GM12874 (cell line): ENCODE data around the gene ALDH1L1.

Experiments used
- TF ChIP-seq, protein P1 (sequence below): IDR thresholded peaks from 2 replicates; pipeline ENCODE4 v1.5.1; 2011; ENCODE audit warnings: low read depth, mild to moderate bottlenecking, control low read depth, low read length, moderate library complexity; ENCODE audit not compliant: insufficient read depth

ALDH1L1 gene

DNA sequence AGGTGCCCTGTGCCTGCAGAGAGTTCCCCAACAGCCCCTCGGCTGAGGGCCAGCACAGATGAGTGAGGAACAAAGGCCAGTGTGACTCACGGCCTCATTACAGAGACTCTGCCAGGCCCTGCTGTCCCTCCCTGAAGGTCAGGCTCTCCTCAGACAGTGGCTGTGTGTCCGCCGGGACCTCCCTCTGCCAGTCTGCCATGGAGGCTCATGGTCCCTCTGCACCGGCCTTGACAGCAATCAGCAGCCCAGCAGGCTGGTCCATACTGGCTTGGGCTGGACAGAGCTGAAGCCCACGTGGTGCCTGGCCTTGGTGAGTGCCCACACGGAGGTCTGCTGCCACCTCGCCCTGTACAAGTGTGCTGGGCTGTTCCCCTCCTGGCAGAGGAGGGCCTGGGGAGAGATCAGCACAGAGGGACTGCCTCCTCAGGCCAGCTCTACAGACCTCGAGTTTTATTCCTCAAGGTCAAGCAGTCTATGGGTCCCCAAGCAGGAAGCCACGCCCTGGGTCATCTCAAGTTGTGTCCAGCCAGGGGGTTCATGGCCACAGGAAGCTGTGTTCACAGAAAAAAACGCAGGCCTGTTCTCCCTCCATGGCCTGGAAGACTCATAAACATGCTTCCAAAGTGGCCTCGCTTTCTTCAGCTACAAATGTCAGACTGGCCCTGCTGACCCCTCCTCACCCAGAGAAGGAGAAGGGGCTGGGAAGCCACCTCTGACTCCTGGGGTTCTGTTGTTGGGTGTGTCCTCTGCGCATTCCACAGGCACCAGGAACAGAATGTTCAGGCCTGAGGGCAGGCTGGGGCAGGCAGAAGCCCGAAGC, 123.5 kb downstream of the ALDH1L1 start:
- TF ChIP-seq, protein P1, sequence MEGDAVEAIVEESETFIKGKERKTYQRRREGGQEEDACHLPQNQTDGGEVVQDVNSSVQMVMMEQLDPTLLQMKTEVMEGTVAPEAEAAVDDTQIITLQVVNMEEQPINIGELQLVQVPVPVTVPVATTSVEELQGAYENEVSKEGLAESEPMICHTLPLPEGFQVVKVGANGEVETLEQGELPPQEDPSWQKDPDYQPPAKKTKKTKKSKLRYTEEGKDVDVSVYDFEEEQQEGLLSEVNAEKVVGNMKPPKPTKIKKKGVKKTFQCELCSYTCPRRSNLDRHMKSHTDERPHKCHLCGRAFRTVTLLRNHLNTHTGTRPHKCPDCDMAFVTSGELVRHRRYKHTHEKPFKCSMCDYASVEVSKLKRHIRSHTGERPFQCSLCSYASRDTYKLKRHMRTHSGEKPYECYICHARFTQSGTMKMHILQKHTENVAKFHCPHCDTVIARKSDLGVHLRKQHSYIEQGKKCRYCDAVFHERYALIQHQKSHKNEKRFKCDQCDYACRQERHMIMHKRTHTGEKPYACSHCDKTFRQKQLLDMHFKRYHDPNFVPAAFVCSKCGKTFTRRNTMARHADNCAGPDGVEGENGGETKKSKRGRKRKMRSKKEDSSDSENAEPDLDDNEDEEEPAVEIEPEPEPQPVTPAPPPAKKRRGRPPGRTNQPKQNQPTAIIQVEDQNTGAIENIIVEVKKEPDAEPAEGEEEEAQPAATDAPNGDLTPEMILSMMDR, result no peak

DNA sequence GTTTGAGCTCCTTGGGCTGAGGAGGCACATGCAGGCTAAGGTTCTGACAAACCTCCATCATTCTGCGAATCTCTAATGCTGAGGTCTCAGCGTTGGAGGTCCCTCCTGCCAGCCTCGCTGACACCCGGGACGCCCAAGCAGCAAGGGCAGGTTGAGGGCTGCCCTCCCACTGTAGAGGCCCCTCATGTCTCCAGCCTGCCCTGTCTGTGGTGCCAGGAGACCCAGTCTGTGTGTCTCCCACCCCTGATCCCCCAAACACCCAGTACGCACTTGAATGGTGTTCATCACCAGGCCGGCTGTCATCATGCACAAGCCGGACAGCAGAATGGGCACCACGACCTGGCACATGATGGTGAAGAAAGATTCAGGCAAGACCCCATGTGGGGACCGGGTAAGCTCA, 124.3 kb downstream of the ALDH1L1 start:
- TF ChIP-seq, protein P1, result no peak

DNA sequence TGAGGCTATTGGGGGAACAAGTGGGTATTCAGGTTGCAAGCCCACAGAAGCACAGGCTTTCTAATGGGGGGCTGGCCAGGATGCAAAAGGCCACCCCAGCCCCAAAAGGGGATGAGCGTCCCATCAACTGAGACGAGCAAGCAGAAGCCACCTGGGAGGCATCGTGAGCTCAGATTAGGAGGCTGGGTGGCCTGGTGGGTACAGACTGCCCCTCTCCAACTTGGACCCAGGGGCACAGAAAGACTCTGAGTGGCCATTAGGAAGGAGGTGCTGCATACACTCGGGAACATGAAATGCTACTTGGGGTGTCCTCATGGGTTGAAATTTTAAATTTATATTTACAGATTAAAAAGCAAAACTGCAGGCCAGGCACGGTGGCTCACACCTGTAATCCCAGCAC, 125.5 kb downstream of the ALDH1L1 start:
- TF ChIP-seq, protein P1, result no peak

DNA sequence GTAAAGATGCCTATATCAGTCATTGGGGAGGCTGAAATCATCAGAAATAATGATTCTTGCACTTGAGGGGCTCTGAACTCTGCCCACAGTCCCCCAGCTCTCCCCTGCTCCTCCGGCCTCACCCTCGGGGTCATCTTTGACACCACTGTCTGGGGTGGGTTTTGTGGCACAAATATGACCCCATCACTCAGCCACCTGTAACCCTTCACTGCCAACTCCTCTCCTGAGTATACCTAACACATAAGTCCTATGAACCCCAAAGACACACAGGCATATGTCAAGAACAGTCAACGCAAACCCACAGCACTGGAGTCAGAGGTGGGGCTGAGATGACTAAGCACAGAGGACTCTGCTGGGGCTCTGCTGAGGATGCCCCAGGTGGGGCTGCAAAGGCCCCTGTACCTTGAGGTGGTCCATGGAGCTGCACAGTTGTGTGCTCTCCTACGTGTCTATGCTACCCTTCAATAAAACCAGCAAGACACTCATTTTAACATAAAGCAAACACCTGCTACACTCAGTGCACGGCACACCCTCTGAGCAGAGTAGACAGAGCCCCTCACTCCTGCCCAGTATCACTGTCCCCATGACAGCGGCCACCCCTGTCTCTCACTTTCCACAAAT, 126.3 kb downstream of the ALDH1L1 start:
- TF ChIP-seq, protein P1, result no peak
